Kidney (tissue), 14 donors: ENCODE measurements around the gene AUTS2. TPM values are rescaled to one million over a fixed set of nuclear protein-coding genes. Genes with fewer than 3 reads are reported as not detected.

Source experiments
- DNase-seq, 5 donors: peaks; one replicate each; pipeline ENCODE4 v3.0.0-alpha.2; 2013 to 2020
- FAIRE-seq: peaks from 2 replicates; lab custom pipeline; 2012; peaks lifted over from hg19 to GRCh38; lab: Jason Lieb, UNC
- H3K27ac ChIP-seq, 2 donors: one replicate each; pipeline ENCODE4 v1.7.0; 2013; ENCODE audit warnings: low read depth in 2 of 2, low read length in 2 of 2, inconsistent platforms in 1 of 2
- H3K27me3 ChIP-seq: one replicate; pipeline ENCODE4 v1.7.1; 2013; ENCODE audit warnings: low read length, inconsistent platforms; ENCODE audit not compliant: control insufficient read depth, insufficient read depth
- H3K36me3 ChIP-seq, 3 donors: one replicate each; pipeline versions ENCODE4 v1.7.0 to v1.7.1; 2013; ENCODE audit warnings: low read length in 3 of 3, control low read depth in 1 of 3, inconsistent platforms in 1 of 3; ENCODE audit not compliant: insufficient read depth in 3 of 3, control insufficient read depth in 2 of 3
- H3K4me1 ChIP-seq, 3 donors: one replicate each; pipeline versions ENCODE4 v1.7.0 to v1.7.1; 2013; ENCODE audit warnings: low read length in 3 of 3, inconsistent platforms in 1 of 3, low read depth in 1 of 3; ENCODE audit not compliant: control insufficient read depth in 2 of 3, insufficient read depth in 2 of 3
- H3K4me3 ChIP-seq, 3 donors: one replicate each; pipeline versions ENCODE4 v1.7.0 to v1.8.1; 2013; ENCODE audit warnings: low read length in 3 of 3, control low read depth in 1 of 3, inconsistent platforms in 1 of 3
- H3K9ac ChIP-seq, 3 donors: one replicate each; pipeline versions ENCODE4 v1.7.0 to v1.7.1; 2013; ENCODE audit warnings: low read length in 3 of 3, control low read depth in 1 of 3, inconsistent platforms in 1 of 3
- H3K9me3 ChIP-seq, 3 donors: one replicate each; pipeline versions ENCODE4 v1.7.0 to v1.7.1; 2013; ENCODE audit warnings: low read length in 3 of 3, control low read depth in 1 of 3, inconsistent platforms in 1 of 3; ENCODE audit not compliant: control insufficient read depth in 2 of 3, insufficient read depth in 1 of 3
- CTCF ChIP-seq: IDR thresholded peaks from 3 replicates; pipeline ENCODE4 v1.5.1; 2012; ENCODE audit warnings: mild to moderate bottlenecking, moderate library complexity, borderline replicate concordance; ENCODE audit not compliant: insufficient read depth; ENCODE audit errors: extremely low read depth
- intact Hi-C: fragments of 100-400 bp; cut with DNase I; formaldehyde crosslinking; loops from one replicate; pipeline ENCODE4 v1.11.1; 2022
- polyA plus RNA-seq: library from polyadenylated mRNA; stranded (reverse); fragments of 350-450 nt; fragmentation: Illumina TruSeq; extraction: RNeasy Lipid Tissue Mini Kit (QIAGEN cat#74804); gene quantifications from one replicate; pipeline ENCODE4 v1.2.3, GENCODE V29; 2014; ENCODE audit warnings: low read depth, low replicate concordance; ENCODE audit not compliant: insufficient read depth
- total RNA-seq: library from RNA; stranded (reverse); fragmentation: NEBNext Ultra II Directional; extraction: Animal tissue kit (Norgen Biotek cat#: 25700); gene quantifications from one replicate; pipeline ENCODE4 v1.2.1, GENCODE V29; 2021
- donor health status: control.
- donor health status: control.
- donor health status: control.
- donor health status: control.
- donor health status: control.
- donor health status: DM: yes; HTN: yes; CAD: no.
- donor health status: Normal renal cell carcinoma (clear cell type).

Gene AUTS2
- total and polyA plus RNA-seq, 2 donors from 2014 or later = 5.2 to 33.8 TPM

GRCh38 chr7:70630818-70631457 lies 1032.7 kb downstream of the AUTS2 start:
- Histone ChIP-seq H3K4me1 (peaks cover 0 to 4% (median 0%) of the 10 kb centered on the region in 3 donors), H3K27ac (no peak overlapping the region), H3K4me3 (peak overlapping the region in 2 of 3 donors; percentile 30 to 41), H3K9ac (no peak overlapping the region), H3K9me3 (no peaks in the 10 kb centered on the region), H3K36me3 (no peaks in the 10 kb centered on the region), H3K27me3 (no peaks in the 10 kb centered on the region)
- no peak for FAIRE-seq
- intact Hi-C loops = no loop called here
- TF ChIP-seq CTCF = no peak
- peak; percentile 81 to 97 (median 95) for DNase-seq

- FAIRE-seq (no peak), DNase-seq (peak in 1 of 5 donors; percentile 52)
- H3K4me1 ChIP-seq = peaks cover 0 to 4% (median 0%) of the 10 kb centered on the region in 3 donors
- H3K27me3 ChIP-seq = no peaks in the 10 kb centered on the region
- no peaks in the 10 kb centered on the region for H3K9me3 ChIP-seq
- TF ChIP-seq CTCF = no peak
- H3K36me3 ChIP-seq = no peaks in the 10 kb centered on the region
- no peak overlapping the region for H3K9ac ChIP-seq
- intact Hi-C loops = no loop called here
- H3K27ac ChIP-seq = no peak overlapping the region
- H3K4me3 ChIP-seq = peak overlapping the region in 1 of 3 donors; percentile 41
Measured at GRCh38 chr7:70631718-70632117, 1033.4 kb downstream of the AUTS2 start.

GRCh38 chr7:70632400-70632799 lies 1034.1 kb downstream of the AUTS2 start:
- no peak for FAIRE-seq
- Histone ChIP-seq H3K36me3 (no peaks in the 10 kb centered on the region), H3K4me3 (no peak overlapping the region), H3K4me1 (peaks cover 0 to 4% (median 0%) of the 10 kb centered on the region in 3 donors), H3K9ac (no peak overlapping the region), H3K9me3 (no peaks in the 10 kb centered on the region), H3K27me3 (no peaks in the 10 kb centered on the region), H3K27ac (no peak overlapping the region)
- intact Hi-C loops = no loop called here
- TF ChIP-seq CTCF = no peak
- no peak for DNase-seq

- intact Hi-C loops = no loop called here
Measured at GRCh38 chr7:70634071-70634470, 1035.8 kb downstream of the AUTS2 start.

More at GRCh38 chr7:70634071-70634470, 1035.8 kb downstream of the AUTS2 start:
- H3K36me3 ChIP-seq = no peaks in the 10 kb centered on the region
- H3K9me3 ChIP-seq = no peaks in the 10 kb centered on the region
- no peak for TF ChIP-seq CTCF
- DNase-seq (no peak), FAIRE-seq (no peak)
- H3K27me3 ChIP-seq = no peaks in the 10 kb centered on the region
- no peak overlapping the region for H3K27ac ChIP-seq
- H3K4me3 ChIP-seq = no peak overlapping the region
- no peak overlapping the region for H3K9ac ChIP-seq
- H3K4me1 ChIP-seq = peaks cover 0 to 7% (median 4%) of the 10 kb centered on the region in 3 donors
